ENCODE results near the gene LASP1NB.

Gene LASP1NB

DNA sequence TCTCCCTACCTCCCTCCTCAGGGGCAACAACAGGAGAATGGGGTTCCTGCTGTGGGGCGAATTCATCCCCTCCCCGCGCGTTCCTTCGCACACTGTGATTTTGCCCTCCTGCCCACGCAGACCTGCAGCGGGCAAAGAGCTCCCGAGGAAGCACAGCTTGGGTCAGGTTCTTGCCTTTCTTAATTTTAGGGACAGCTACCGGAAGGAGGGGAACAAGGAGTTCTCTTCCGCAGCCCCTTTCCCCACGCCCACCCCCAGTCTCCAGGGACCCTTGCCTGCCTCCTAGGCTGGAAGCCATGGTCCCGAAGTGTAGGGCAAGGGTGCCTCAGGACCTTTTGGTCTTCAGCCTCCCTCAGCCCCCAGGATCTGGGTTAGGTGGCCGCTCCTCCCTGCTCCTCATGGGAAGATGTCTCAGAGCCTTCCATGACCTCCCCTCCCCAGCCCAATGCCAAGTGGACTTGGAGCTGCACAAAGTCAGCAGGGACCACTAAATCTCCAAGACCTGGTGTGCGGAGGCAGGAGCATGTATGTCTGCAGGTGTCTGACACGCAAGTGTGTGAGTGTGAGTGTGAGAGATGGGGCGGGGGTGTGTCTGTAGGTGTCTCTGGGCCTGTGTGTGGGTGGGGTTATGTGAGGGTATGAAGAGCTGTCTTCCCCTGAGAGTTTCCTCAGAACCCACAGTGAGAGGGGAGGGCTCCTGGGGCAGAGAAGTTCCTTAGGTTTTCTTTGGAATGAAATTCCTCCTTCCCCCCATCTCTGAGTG, 5.9 kb upstream of the LASP1NB start:
- Histone ChIP-seq H2AFZ (ENCODE audit: low read depth, low read length) (no peak overlapping the region), H3K27me3 (ENCODE audit: insufficient read depth, low read depth, low read length) (no peaks in the 10 kb centered on the region), H3K9me2 (ENCODE audit: insufficient read depth, low read length) (no peaks in the 10 kb centered on the region), H3K9ac (ENCODE audit: low read length) (no peak overlapping the region), H3K36me3 (ENCODE audit: insufficient read depth, low read length) (no peaks in the 10 kb centered on the region), H4K20me1 (ENCODE audit: insufficient read depth) (no peaks in the 10 kb centered on the region), H3K27ac (ENCODE audit: low read length) (no peak overlapping the region), H3K4me3 (ENCODE audit: low read length) (no peak overlapping the region), H3K79me2 (replicated peaks; ENCODE audit: insufficient read depth, low read length) (no peaks in the 10 kb centered on the region), H3K9me3 (ENCODE audit: low read length) (no peaks in the 10 kb centered on the region), H3K4me2 (ENCODE audit: low read length) (no peak overlapping the region), H3F3A (ENCODE audit: insufficient read depth, low read length, poor library complexity, severe bottlenecking) (no peaks in the 10 kb centered on the region)
- TF ChIP-seq RAD21 (conservative IDR thresholded peaks at IDR 0.05), result no peak
- TF ChIP-seq MXI1 (conservative IDR thresholded peaks at IDR 0.05; ENCODE audit: poor library complexity, severe bottlenecking), result no peak
- no peak for TF ChIP-seq EZH2 (IDR thresholded peaks at IDR 0.05; ENCODE audit: borderline replicate concordance, insufficient read depth, low read length, poor library complexity, severe bottlenecking)
- TF ChIP-seq TAF1 (IDR thresholded peaks at IDR 0.05; ENCODE audit: low read depth), result no peak
- TF ChIP-seq POLR2AphosphoS5 (IDR thresholded peaks at IDR 0.05), result no peak
- no peak for TF ChIP-seq SMC3 (conservative IDR thresholded peaks at IDR 0.05; ENCODE audit: poor library complexity)
- TF ChIP-seq, protein P1, sequence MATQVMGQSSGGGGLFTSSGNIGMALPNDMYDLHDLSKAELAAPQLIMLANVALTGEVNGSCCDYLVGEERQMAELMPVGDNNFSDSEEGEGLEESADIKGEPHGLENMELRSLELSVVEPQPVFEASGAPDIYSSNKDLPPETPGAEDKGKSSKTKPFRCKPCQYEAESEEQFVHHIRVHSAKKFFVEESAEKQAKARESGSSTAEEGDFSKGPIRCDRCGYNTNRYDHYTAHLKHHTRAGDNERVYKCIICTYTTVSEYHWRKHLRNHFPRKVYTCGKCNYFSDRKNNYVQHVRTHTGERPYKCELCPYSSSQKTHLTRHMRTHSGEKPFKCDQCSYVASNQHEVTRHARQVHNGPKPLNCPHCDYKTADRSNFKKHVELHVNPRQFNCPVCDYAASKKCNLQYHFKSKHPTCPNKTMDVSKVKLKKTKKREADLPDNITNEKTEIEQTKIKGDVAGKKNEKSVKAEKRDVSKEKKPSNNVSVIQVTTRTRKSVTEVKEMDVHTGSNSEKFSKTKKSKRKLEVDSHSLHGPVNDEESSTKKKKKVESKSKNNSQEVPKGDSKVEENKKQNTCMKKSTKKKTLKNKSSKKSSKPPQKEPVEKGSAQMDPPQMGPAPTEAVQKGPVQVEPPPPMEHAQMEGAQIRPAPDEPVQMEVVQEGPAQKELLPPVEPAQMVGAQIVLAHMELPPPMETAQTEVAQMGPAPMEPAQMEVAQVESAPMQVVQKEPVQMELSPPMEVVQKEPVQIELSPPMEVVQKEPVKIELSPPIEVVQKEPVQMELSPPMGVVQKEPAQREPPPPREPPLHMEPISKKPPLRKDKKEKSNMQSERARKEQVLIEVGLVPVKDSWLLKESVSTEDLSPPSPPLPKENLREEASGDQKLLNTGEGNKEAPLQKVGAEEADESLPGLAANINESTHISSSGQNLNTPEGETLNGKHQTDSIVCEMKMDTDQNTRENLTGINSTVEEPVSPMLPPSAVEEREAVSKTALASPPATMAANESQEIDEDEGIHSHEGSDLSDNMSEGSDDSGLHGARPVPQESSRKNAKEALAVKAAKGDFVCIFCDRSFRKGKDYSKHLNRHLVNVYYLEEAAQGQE (IDR thresholded peaks at IDR 0.05; ENCODE audit: borderline replicate concordance), result no peak
- no peak for TF ChIP-seq EP300 (conservative IDR thresholded peaks at IDR 0.05; ENCODE audit: poor library complexity, severe bottlenecking)
- TF ChIP-seq, protein P2, sequence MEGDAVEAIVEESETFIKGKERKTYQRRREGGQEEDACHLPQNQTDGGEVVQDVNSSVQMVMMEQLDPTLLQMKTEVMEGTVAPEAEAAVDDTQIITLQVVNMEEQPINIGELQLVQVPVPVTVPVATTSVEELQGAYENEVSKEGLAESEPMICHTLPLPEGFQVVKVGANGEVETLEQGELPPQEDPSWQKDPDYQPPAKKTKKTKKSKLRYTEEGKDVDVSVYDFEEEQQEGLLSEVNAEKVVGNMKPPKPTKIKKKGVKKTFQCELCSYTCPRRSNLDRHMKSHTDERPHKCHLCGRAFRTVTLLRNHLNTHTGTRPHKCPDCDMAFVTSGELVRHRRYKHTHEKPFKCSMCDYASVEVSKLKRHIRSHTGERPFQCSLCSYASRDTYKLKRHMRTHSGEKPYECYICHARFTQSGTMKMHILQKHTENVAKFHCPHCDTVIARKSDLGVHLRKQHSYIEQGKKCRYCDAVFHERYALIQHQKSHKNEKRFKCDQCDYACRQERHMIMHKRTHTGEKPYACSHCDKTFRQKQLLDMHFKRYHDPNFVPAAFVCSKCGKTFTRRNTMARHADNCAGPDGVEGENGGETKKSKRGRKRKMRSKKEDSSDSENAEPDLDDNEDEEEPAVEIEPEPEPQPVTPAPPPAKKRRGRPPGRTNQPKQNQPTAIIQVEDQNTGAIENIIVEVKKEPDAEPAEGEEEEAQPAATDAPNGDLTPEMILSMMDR (IDR thresholded peaks at IDR 0.05; ENCODE audit: poor library complexity, severe bottlenecking), result no peak

DNA sequence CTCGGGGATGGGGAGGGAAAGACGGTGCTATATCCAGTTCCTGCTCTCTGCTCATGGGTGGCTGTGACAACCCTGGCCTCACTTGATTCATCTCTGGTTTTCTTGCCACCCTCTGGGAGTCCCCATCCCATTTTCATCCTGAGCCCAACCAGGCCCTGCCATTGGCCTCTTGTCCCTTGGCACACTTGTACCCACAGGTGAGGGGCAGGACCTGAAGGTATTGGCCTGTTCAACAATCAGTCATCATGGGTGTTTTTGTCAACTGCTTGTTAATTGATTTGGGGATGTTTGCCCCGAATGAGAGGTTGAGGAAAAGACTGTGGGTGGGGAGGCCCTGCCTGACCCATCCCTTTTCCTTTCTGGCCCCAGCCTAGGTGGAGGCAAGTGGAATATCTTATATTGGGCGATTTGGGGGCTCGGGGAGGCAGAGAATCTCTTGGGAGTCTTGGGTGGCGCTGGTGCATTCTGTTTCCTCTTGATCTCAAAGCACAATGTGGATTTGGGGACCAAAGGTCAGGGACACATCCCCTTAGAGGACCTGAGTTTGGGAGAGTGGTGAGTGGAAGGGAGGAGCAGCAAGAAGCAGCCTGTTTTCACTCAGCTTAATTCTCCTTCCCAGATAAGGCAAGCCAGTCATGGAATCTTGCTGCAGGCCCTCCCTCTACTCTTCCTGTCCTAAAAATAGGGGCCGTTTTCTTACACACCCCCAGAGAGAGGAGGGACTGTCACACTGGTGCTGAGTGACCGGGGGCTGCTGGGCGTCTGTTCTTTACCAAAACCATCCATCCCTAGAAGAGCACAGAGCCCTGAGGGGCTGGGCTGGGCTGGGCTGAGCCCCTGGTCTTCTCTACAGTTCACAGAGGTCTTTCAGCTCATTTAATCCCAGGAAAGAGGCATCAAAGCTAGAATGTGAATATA, 4.8 kb upstream of the LASP1NB start:
- Histone ChIP-seq H3K27ac (ENCODE audit: low read length) (no peak overlapping the region), H3F3A (ENCODE audit: insufficient read depth, low read length, poor library complexity, severe bottlenecking) (no peaks in the 10 kb centered on the region), H3K27me3 (ENCODE audit: insufficient read depth, low read depth, low read length) (no peaks in the 10 kb centered on the region), H3K9me2 (ENCODE audit: insufficient read depth, low read length) (no peaks in the 10 kb centered on the region), H3K79me2 (replicated peaks; ENCODE audit: insufficient read depth, low read length) (no peaks in the 10 kb centered on the region), H4K20me1 (ENCODE audit: insufficient read depth) (no peaks in the 10 kb centered on the region), H3K4me3 (ENCODE audit: low read length) (no peak overlapping the region), H3K36me3 (ENCODE audit: insufficient read depth, low read length) (no peaks in the 10 kb centered on the region), H2AFZ (ENCODE audit: low read depth, low read length) (no peak overlapping the region), H3K9me3 (ENCODE audit: low read length) (no peaks in the 10 kb centered on the region), H3K4me2 (ENCODE audit: low read length) (no peak overlapping the region), H3K9ac (ENCODE audit: low read length) (no peak overlapping the region)
- TF ChIP-seq POLR2AphosphoS5 (IDR thresholded peaks at IDR 0.05) (no peak), SMC3 (conservative IDR thresholded peaks at IDR 0.05; ENCODE audit: poor library complexity) (no peak), EP300 (conservative IDR thresholded peaks at IDR 0.05; ENCODE audit: poor library complexity, severe bottlenecking) (no peak), RAD21 (conservative IDR thresholded peaks at IDR 0.05) (no peak), TAF1 (IDR thresholded peaks at IDR 0.05; ENCODE audit: low read depth) (no peak), MXI1 (conservative IDR thresholded peaks at IDR 0.05; ENCODE audit: poor library complexity, severe bottlenecking) (no peak), EZH2 (IDR thresholded peaks at IDR 0.05; ENCODE audit: borderline replicate concordance, insufficient read depth, low read length, poor library complexity, severe bottlenecking) (no peak)
- TF ChIP-seq, protein P2 (IDR thresholded peaks at IDR 0.05; ENCODE audit: poor library complexity, severe bottlenecking), result no peak
- TF ChIP-seq, protein P1 (IDR thresholded peaks at IDR 0.05; ENCODE audit: borderline replicate concordance), result no peak

All from neural cell (in vitro differentiated cells).